Adrenal gland (tissue), 12 donors: ENCODE data around the gene CHIC2. TPM values are rescaled to one million over a fixed set of nuclear protein-coding genes. Genes with fewer than 3 reads are reported as not detected.

ENCODE experiments used
- DNase-seq, 7 donors: peaks; one replicate each; pipeline ENCODE4 v3.0.0-alpha.2; 2019 to 2020
- H3K27ac ChIP-seq, 5 donors: fragments of 200-600 bp; sonication (generic) in 4 of 5; 1 replicate in 3 of 5; 2 replicates in 2 of 5; pipeline versions ENCODE4 v1.5.1 to v1.8.0; 2016 to 2020; ENCODE audit warnings: mild to moderate bottlenecking in 1 of 5
- H3K27me3 ChIP-seq: fragments of 200-600 bp; 2 replicates; pipeline ENCODE4 v1.8.0; 2021
- H3K36me3 ChIP-seq, 2 donors: fragments of 200-600 bp; replicated peaks in 1 of 2; 1 replicate in 1 of 2; 2 replicates in 1 of 2; pipeline versions ENCODE4 v1.5.1 to v1.8.0; 2018 to 2022
- H3K4me1 ChIP-seq, 2 donors: fragments of 200-600 bp; replicated peaks in 1 of 2; 1 replicate in 1 of 2; 2 replicates in 1 of 2; pipeline versions ENCODE4 v1.5.1 to v1.8.0; 2018 to 2021
- H3K4me3 ChIP-seq, 4 donors: fragments of 200-600 bp; sonication (generic) in 3 of 4; one replicate each; pipeline ENCODE4 v1.5.1; 2016 to 2018
- H3K9me3 ChIP-seq, 3 donors: fragments of 200-600 bp; sonication (generic) in 1 of 3; replicated peaks in 1 of 3; 1 replicate in 2 of 3; 2 replicates in 1 of 3; pipeline versions ENCODE4 v1.5.1 to v1.8.0; 2016 to 2021
- CTCF ChIP-seq, 6 experiments: fragments of 450-650 bp in 4 of 6; fragments of 200-600 bp in 2 of 6; sonication (generic) in 1 of 6; IDR thresholded peaks; 1 replicate in 5 of 6; 2 replicates in 1 of 6; pipeline versions ENCODE4 v1.5.1 to v1.8.0; 2016 to 2021; ENCODE audit warnings: antibody characterized with exemption in 6 of 6, mild to moderate bottlenecking in 2 of 6, moderate library complexity in 1 of 6
- POLR2A ChIP-seq, 2 donors: fragments of 450-650 bp; IDR thresholded peaks; one replicate each; pipeline ENCODE4 v1.6.1; 2017; ENCODE audit warnings: antibody characterized with exemption in 2 of 2, mild to moderate bottlenecking in 2 of 2, moderate library complexity in 1 of 2
- WGBS, 4 donors: extraction: QIAGEN DNeasy Blood & Tissue Kit in 2 of 4; methylation state at CpG; one replicate each; pipeline versions ENCODE4 v1.1.5 to v1.1.7; 2013 to 2017; 5-methylcytosine and 5-hydroxymethylcytosine counted together
- intact Hi-C, 2 donors: fragments of 100-400 bp; cut with DNase I; formaldehyde crosslinking; loops; one replicate each; pipeline versions ENCODE4 v1.14.1 to v1.15.0; 2022 to 2023
- polyA plus RNA-seq, 3 donors: library from polyadenylated mRNA; stranded (reverse); fragments of 200-250 nt in 2 of 3; fragments of 350-450 nt in 1 of 3; fragmentation: Illumina TruSeq in 1 of 3; extraction: RNeasy Lipid Tissue Mini Kit (QIAGEN cat#74804) in 1 of 3; gene quantifications; one replicate each; pipeline ENCODE4 v1.2.3, GENCODE V29; 2013 to 2014
- total RNA-seq, 9 donors: library from RNA; depleted of rRNA in 4 of 9; stranded (reverse); fragments of >200 nt in 4 of 9; fragments of 120-200 nt in 1 of 9; fragmentation: NEBNext Ultra II Directional in 1 of 9; extraction: Animal tissue kit (Norgen Biotek cat#: 25700) in 1 of 9; gene quantifications; one replicate each; pipeline versions ENCODE4 v1.1.0 to v1.2.4, GENCODE V29; 2013 to 2023
- donor health status: healthy with polysubstance abuse.
- donor health status: Bipolar disorder and iron deficiency.
- donor health status: DM: yes; HTN: yes; CAD: no.
- donor health status: DM: no; HTN: no; CAD: no.
- donor health status: DM: no; HTN: no; CAD: no.
- donor health status: DM: yes; HTN: yes; CAD: no.

CHIC2 gene
- total and polyA plus RNA-seq, 12 donors: 9.7 to 68.0 (median 24.1) TPM

GRCh38 chr4:54096295-54096962, 32.0 kb upstream of the CHIC2 start:
- Histone ChIP-seq H3K27me3 (peaks cover 46% of the 10 kb centered on the region), H3K4me1 (peaks cover 19 to 31% of the 10 kb centered on the region in 2 donors), H3K4me3 (no peak overlapping the region), H3K9me3 (no peaks in the 10 kb centered on the region), H3K36me3 (no peaks in the 10 kb centered on the region), H3K27ac (no peak overlapping the region)
- TF ChIP-seq CTCF (IDR thresholded peaks at IDR 0.05): no peak
- TF ChIP-seq POLR2A (IDR thresholded peaks at IDR 0.05): no peak
- intact Hi-C loops: no loop called here
- WGBS, 4 donors: 42 to 45% (median 44%) methylated on average over 13 of the region's 13 CpGs
- DNase-seq: no peak

GRCh38 chr4:54095110-54095825, 30.9 kb upstream of the CHIC2 start:
- no peak for DNase-seq
- peaks cover 34% of the 10 kb centered on the region for H3K27me3 ChIP-seq
- peaks cover 8 to 20% of the 10 kb centered on the region in 2 donors for H3K4me1 ChIP-seq
- no peak overlapping the region for H3K27ac ChIP-seq
- intact Hi-C loops: no loop called here
- TF ChIP-seq POLR2A (IDR thresholded peaks at IDR 0.05): no peak
- WGBS, 4 donors: 33 to 46% (median 44%) methylated on average over 17 to 19 of the region's 19 CpGs
- no peaks in the 10 kb centered on the region for H3K9me3 ChIP-seq
- H3K36me3 ChIP-seq: no peaks in the 10 kb centered on the region
- no peak overlapping the region for H3K4me3 ChIP-seq

GRCh38 chr4:54094451-54094850, 30.0 kb upstream of the CHIC2 start:
- TF ChIP-seq POLR2A (IDR thresholded peaks at IDR 0.05) (no peak), CTCF (IDR thresholded peaks at IDR 0.05) (no peak)
- H3K36me3 ChIP-seq: no peaks in the 10 kb centered on the region
- H3K4me3 ChIP-seq: no peak overlapping the region
- peaks cover 0 to 12% of the 10 kb centered on the region in 2 donors for H3K4me1 ChIP-seq
- WGBS, 4 donors: 64 to 70% (median 70%) methylated on average over 6 of the region's 6 CpGs
- H3K27me3 ChIP-seq: peaks cover 26% of the 10 kb centered on the region
- intact Hi-C loops: no loop called here
- no peak overlapping the region for H3K27ac ChIP-seq
- DNase-seq: no peak
- H3K9me3 ChIP-seq: no peaks in the 10 kb centered on the region

- WGBS, 4 donors: 42 to 50% (median 48%) methylated on average over 33 to 37 of the region's 37 CpGs
- Histone ChIP-seq H3K4me3 (no peak overlapping the region), H3K9me3 (no peaks in the 10 kb centered on the region), H3K27ac (no peak overlapping the region), H3K36me3 (no peaks in the 10 kb centered on the region), H3K4me1 (peaks cover 0 to 9% of the 10 kb centered on the region in 2 donors), H3K27me3 (peaks cover 18% of the 10 kb centered on the region)
- TF ChIP-seq CTCF (IDR thresholded peaks at IDR 0.05) (no peak), POLR2A (IDR thresholded peaks at IDR 0.05) (no peak)
- intact Hi-C loops: no loop called here
- no peak for DNase-seq
Measured at GRCh38 chr4:54093324-54094240, 29.2 kb upstream of the CHIC2 start.
